A549 (cell line): ENCODE results near the gene OR8U1. TPM values are rescaled to one million over a fixed set of nuclear protein-coding genes. Genes with fewer than 3 reads are reported as not detected.

Experiments used
- ATAC-seq, 2 experiments: fragments of 200-7000 bp in 1 of 2; fragments of >200 bp in 1 of 2; cut with Nextera tagmentation in 1 of 2; cut with Tn5 transposase in 1 of 2; 3 replicates each; pipeline versions ENCODE4 v1.8.0 to v1.9.1; 2018 to 2020; ENCODE audit warnings: mild to moderate bottlenecking in 1 of 2, moderate library complexity in 1 of 2
- CTCF ChIA-PET: fragments of 300-600 bp; sonication (Branson Sonifier 250); formaldehyde crosslinking; extraction: SDS; loops from one replicate; lab custom pipeline; 2021; ENCODE audit warnings: antibody characterized with exemption, inconsistent platforms; lab: Yijun Ruan, JAX
- POLR2A ChIA-PET: fragments of 350-600 bp; formaldehyde crosslinking; extraction: SDS; loops from one replicate; lab custom pipeline; 2021; ENCODE audit warnings: antibody characterized with exemption, inconsistent platforms; lab: Yijun Ruan, JAX
- DNase-seq, 2 experiments: peaks; one replicate each; pipeline versions ENCODE4 v3.0.0 to v3.0.0-alpha.2; 2011 to 2016; ENCODE audit warnings: low read depth in 1 of 2, low spot score in 1 of 2
- FAIRE-seq: peaks from 2 replicates; lab custom pipeline; 2011; peaks lifted over from hg19 to GRCh38; lab: Jason Lieb, UNC
- H3K27ac ChIP-seq, 2 experiments: fragments of >200 bp; sonication (Bioruptor Twin); formaldehyde crosslinking; 3 replicates each; pipeline ENCODE4 v1.5.1; 2016 to 2017
- H3K4me1 ChIP-seq: fragments of >200 bp; sonication (Bioruptor Twin); formaldehyde crosslinking; 3 replicates; pipeline ENCODE4 v1.6.1; 2016
- H3K4me2 ChIP-seq: fragments of >200 bp; sonication (Bioruptor Twin); formaldehyde crosslinking; 3 replicates; pipeline ENCODE4 v1.6.1; 2016
- H3K4me3 ChIP-seq: fragments of >200 bp; sonication (Bioruptor Twin); formaldehyde crosslinking; 3 replicates; pipeline ENCODE4 v1.5.1; 2016
- H3K9me3 ChIP-seq: fragments of >200 bp; sonication (Bioruptor Twin); formaldehyde crosslinking; 3 replicates; pipeline ENCODE4 v1.6.1; 2016
- CHD2 ChIP-seq: fragments of 150-350 bp; IDR thresholded peaks from 2 replicates; pipeline ENCODE4 v1.6.1; 2014; ENCODE audit warnings: low read length; ENCODE audit not compliant: partially characterized antibody
- HEYL ChIP-seq: fragments of 250-450 bp; sonication (Bioruptor Pico); IDR thresholded peaks from 2 replicates; pipeline ENCODE4 v1.8.0; 2021; ENCODE audit warnings: mild to moderate bottlenecking, moderate library complexity
- HOXA7 ChIP-seq: fragments of 250-450 bp; sonication (Bioruptor Pico); IDR thresholded peaks from 2 replicates; pipeline ENCODE4 v1.5.0; 2020; ENCODE audit warnings: mild to moderate bottlenecking, moderate library complexity
- KDM1A ChIP-seq: fragments of 200-600 bp; sonication (generic); IDR thresholded peaks from 2 replicates; pipeline ENCODE4 v1.6.1; 2016; ENCODE audit warnings: low read depth, mild to moderate bottlenecking
- NFE2L2 ChIP-seq: fragments of 150-350 bp; conservative IDR thresholded peaks from 2 replicates; pipeline ENCODE4 v1.6.1; 2014; ENCODE audit warnings: low read length
- PHF8 ChIP-seq: fragments of 200-600 bp; sonication (generic); IDR thresholded peaks from 2 replicates; pipeline ENCODE4 v1.6.1; 2016; ENCODE audit warnings: low read depth, mild to moderate bottlenecking, antibody characterized with exemption, moderate library complexity, borderline replicate concordance
- RAD21 ChIP-seq, 2 experiments: fragments of >200 bp in 1 of 2; sonication (Bioruptor Twin) in 1 of 2; formaldehyde crosslinking in 1 of 2; IDR thresholded peaks in 1 of 2; conservative IDR thresholded peaks in 1 of 2; 2 replicates in 1 of 2; 3 replicates in 1 of 2; pipeline ENCODE4 v1.6.1; 2012 to 2018; ENCODE audit warnings: inconsistent platforms in 1 of 2
- RNF2 ChIP-seq: fragments of 200-600 bp; sonication (generic); IDR thresholded peaks from 2 replicates; pipeline ENCODE4 v1.6.1; 2016; ENCODE audit warnings: low read depth, mild to moderate bottlenecking, antibody characterized with exemption, moderate library complexity, borderline replicate concordance
- WGBS: methylation state at CpG from one replicate; pipeline ENCODE4 v1.1.6; 2017; ENCODE audit errors: missing lambda C conversion rate; 5-methylcytosine and 5-hydroxymethylcytosine counted together
- polyA plus RNA-seq, 4 experiments: library from polyadenylated mRNA; depleted of rRNA in 3 of 4; stranded (reverse); fragments of >200 nt; fragmentation: RNase III in 1 of 4; extraction: RNeasy Plus Mini Kit Qiagen cat#74134 plus additional on column Dnase treatment in 1 of 4; gene quantifications; 2 replicates in 3 of 4; 3 replicates in 1 of 4; pipeline ENCODE4 v1.2.3, GENCODE V29; 2011 to 2017
- TF ChIP-seq, protein P1 (sequence below): IDR thresholded peaks from 2 replicates; pipeline ENCODE4 v1.6.1; 2012

Gene OR8U1
- polyA plus RNA-seq, 2 of the 4 experiments (the other 2 are of a cell fraction): not detected

DNA sequence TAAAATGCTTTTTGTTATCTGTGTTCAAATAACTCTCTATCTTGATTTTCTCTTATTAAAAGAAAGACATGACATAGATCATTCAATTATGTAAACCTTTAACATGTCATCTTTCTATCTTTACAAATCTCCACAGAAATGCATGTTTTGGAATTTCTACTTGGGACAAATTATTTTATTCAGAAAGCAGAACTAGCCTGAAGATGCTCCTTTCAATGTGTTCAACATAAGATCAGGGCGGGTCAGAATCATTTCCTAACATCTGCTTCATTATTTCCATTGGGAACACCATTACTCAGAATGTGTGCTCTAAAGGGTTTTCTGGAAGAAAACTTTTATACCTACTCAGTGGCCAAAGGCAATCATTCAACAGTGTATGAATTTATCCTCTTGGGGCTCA lies 37.0 kb downstream of the OR8U1 start, which contains the start of gene OR5AL1:
Gene OR5AL1 (plus strand): TSS at position 301 of the 400 bp plus-strand sequence.
- no peak within 1 kb of the TSS for H3K4me2 ChIP-seq
- no peak within 1 kb of the TSS for H3K27ac ChIP-seq
- ChIA-PET CTCF (no interaction called here), POLR2A (no interaction called here)
- no peak for TF ChIP-seq RNF2
- no peak for TF ChIP-seq KDM1A
- TF ChIP-seq CHD2: no peak
- no peak for TF ChIP-seq RAD21 (conservative IDR thresholded peaks at IDR 0.05 in 1 of 2, IDR thresholded peaks at IDR 0.05 in 1 of 2)
- no peak for TF ChIP-seq HOXA7 (CRISPR knock-in tag)
- no peak for TF ChIP-seq HEYL
- TF ChIP-seq, protein P1, sequence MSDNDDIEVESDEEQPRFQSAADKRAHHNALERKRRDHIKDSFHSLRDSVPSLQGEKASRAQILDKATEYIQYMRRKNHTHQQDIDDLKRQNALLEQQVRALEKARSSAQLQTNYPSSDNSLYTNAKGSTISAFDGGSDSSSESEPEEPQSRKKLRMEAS: no peak
- TF ChIP-seq PHF8: no peak
- no peak for TF ChIP-seq NFE2L2
- DNase-seq: no peak
- ATAC-seq: no peak
- no peaks in the 10 kb centered on the region for H3K9me3 ChIP-seq
- no peak within 1 kb of the TSS for H3K4me3 ChIP-seq
- no peak for FAIRE-seq
- 0% methylated on average over 1 of the region's 1 CpG for WGBS
- H3K4me1 ChIP-seq: no peaks in the 10 kb centered on the region

Other genes with a start within 250 kb of the OR8U1 start
- not detected in 2 replicates for gene OR8J3, start 235.4 kb upstream of the OR8U1 start, polyA plus RNA-seq (2011; rRNA removed)
- not detected in 3 replicates for gene OR8J3, start 235.4 kb upstream of the OR8U1 start, polyA plus RNA-seq (2017; fragmentation: RNase III; extraction: RNeasy Plus Mini Kit Qiagen cat#74134 plus additional on column Dnase treatment)
- gene OR8K5, start 215.3 kb upstream of the OR8U1 start, polyA plus RNA-seq (2011; rRNA removed): not detected in 2 replicates
- gene OR8K5, start 215.3 kb upstream of the OR8U1 start, polyA plus RNA-seq (2017; fragmentation: RNase III; extraction: RNeasy Plus Mini Kit Qiagen cat#74134 plus additional on column Dnase treatment): not detected in 3 replicates
- gene OR5J2, start 199.0 kb upstream of the OR8U1 start, polyA plus RNA-seq (2011; rRNA removed): not detected in 2 replicates
- gene OR5J2, start 199.0 kb upstream of the OR8U1 start, polyA plus RNA-seq (2017; fragmentation: RNase III; extraction: RNeasy Plus Mini Kit Qiagen cat#74134 plus additional on column Dnase treatment): not detected in 3 replicates
- not detected in 2 replicates for gene OR5T2, start 141.4 kb upstream of the OR8U1 start, polyA plus RNA-seq (2011; rRNA removed)
- not detected in 3 replicates for gene OR5T2, start 141.4 kb upstream of the OR8U1 start, polyA plus RNA-seq (2017; fragmentation: RNase III; extraction: RNeasy Plus Mini Kit Qiagen cat#74134 plus additional on column Dnase treatment)
- gene OR5T3, start 123.4 kb upstream of the OR8U1 start, polyA plus RNA-seq (2011; rRNA removed): not detected in 2 replicates
- gene OR5T3, start 123.4 kb upstream of the OR8U1 start, polyA plus RNA-seq (2017; fragmentation: RNase III; extraction: RNeasy Plus Mini Kit Qiagen cat#74134 plus additional on column Dnase treatment): not detected in 3 replicates
- not detected in 2 replicates for gene OR5T1, start 101.5 kb upstream of the OR8U1 start, polyA plus RNA-seq (2011; rRNA removed)
- not detected in 3 replicates for gene OR5T1, start 101.5 kb upstream of the OR8U1 start, polyA plus RNA-seq (2017; fragmentation: RNase III; extraction: RNeasy Plus Mini Kit Qiagen cat#74134 plus additional on column Dnase treatment)
- gene OR8H1, start 83.4 kb upstream of the OR8U1 start, polyA plus RNA-seq (2011; rRNA removed): not detected in 2 replicates
- not detected in 3 replicates for gene OR8H1, start 83.4 kb upstream of the OR8U1 start, polyA plus RNA-seq (2017; fragmentation: RNase III; extraction: RNeasy Plus Mini Kit Qiagen cat#74134 plus additional on column Dnase treatment)
- gene OR8K3, start 60.5 kb upstream of the OR8U1 start, polyA plus RNA-seq (2011; rRNA removed): not detected in 2 replicates
- not detected in 3 replicates for gene OR8K3, start 60.5 kb upstream of the OR8U1 start, polyA plus RNA-seq (2017; fragmentation: RNase III; extraction: RNeasy Plus Mini Kit Qiagen cat#74134 plus additional on column Dnase treatment)
- not detected in 2 replicates for gene OR8K1, start 29.6 kb upstream of the OR8U1 start, polyA plus RNA-seq (2011; rRNA removed)
- gene OR8K1, start 29.6 kb upstream of the OR8U1 start, polyA plus RNA-seq (2017; fragmentation: RNase III; extraction: RNeasy Plus Mini Kit Qiagen cat#74134 plus additional on column Dnase treatment): not detected in 3 replicates
- not detected in 2 replicates for gene OR8J1, start 21.3 kb upstream of the OR8U1 start, polyA plus RNA-seq (2011; rRNA removed)
- not detected in 3 replicates for gene OR8J1, start 21.3 kb upstream of the OR8U1 start, polyA plus RNA-seq (2017; fragmentation: RNase III; extraction: RNeasy Plus Mini Kit Qiagen cat#74134 plus additional on column Dnase treatment)
- gene OR5AL1, start 37.1 kb downstream of the OR8U1 start, polyA plus RNA-seq (2011; rRNA removed): not detected in 2 replicates
- gene OR5AL1, start 37.1 kb downstream of the OR8U1 start, polyA plus RNA-seq (2017; fragmentation: RNase III; extraction: RNeasy Plus Mini Kit Qiagen cat#74134 plus additional on column Dnase treatment): not detected in 3 replicates
- not detected in 2 replicates for gene OR5M3, start 97.7 kb downstream of the OR8U1 start, polyA plus RNA-seq (2011; rRNA removed)
- gene OR5M3, start 97.7 kb downstream of the OR8U1 start, polyA plus RNA-seq (2017; fragmentation: RNase III; extraction: RNeasy Plus Mini Kit Qiagen cat#74134 plus additional on column Dnase treatment): not detected in 3 replicates
- gene OR5M8, start 115.7 kb downstream of the OR8U1 start, polyA plus RNA-seq (2011; rRNA removed): not detected in 2 replicates
- gene OR5M8, start 115.7 kb downstream of the OR8U1 start, polyA plus RNA-seq (2017; fragmentation: RNase III; extraction: RNeasy Plus Mini Kit Qiagen cat#74134 plus additional on column Dnase treatment): not detected in 3 replicates
- not detected in 2 replicates for gene OR5M11, start 167.6 kb downstream of the OR8U1 start, polyA plus RNA-seq (2011; rRNA removed)
- gene OR5M11, start 167.6 kb downstream of the OR8U1 start, polyA plus RNA-seq (2017; fragmentation: RNase III; extraction: RNeasy Plus Mini Kit Qiagen cat#74134 plus additional on column Dnase treatment): not detected in 3 replicates
- not detected in 2 replicates for gene OR5M10, start 202.1 kb downstream of the OR8U1 start, polyA plus RNA-seq (2011; rRNA removed)
- gene OR5M10, start 202.1 kb downstream of the OR8U1 start, polyA plus RNA-seq (2017; fragmentation: RNase III; extraction: RNeasy Plus Mini Kit Qiagen cat#74134 plus additional on column Dnase treatment): not detected in 3 replicates
- gene OR5M1, start 239.2 kb downstream of the OR8U1 start, polyA plus RNA-seq (2011; rRNA removed): not detected in 2 replicates
- not detected in 3 replicates for gene OR5M1, start 239.2 kb downstream of the OR8U1 start, polyA plus RNA-seq (2017; fragmentation: RNase III; extraction: RNeasy Plus Mini Kit Qiagen cat#74134 plus additional on column Dnase treatment)